ENCODE measurements around the gene ACTBL2.

DNA sequence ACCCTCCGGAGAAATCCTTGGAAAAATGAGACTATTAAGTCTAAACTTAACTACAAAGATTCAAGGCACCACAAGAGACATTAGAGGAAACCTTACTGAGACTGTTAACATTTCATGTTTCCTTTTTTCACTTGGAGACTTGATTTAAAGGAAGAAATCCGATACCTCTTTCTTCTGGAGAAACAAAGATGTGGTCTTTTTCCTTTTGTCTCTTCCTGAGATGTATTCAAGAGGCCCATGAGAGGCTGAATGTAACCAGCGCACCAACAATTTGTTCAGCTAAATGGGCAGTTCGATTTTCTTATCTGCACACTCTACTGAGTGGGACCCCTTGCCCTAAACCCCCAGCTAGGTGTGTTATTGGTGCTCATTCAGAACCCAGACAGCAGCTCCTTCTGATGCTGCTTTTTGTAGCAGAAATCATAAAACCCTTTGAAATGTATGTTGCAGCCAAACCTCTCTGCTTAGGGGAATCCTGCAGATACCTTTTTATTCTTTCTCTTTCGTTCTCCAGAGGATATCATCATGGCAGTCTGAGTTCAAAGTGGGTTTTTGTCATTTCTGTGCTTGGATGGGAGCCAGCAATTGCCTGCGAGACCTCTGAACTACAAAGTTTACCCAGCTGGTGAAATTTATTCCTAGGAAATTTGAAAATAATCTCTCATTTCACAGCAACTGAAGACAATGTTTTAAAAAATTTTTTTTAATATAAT is 41.9 kb upstream of the ACTBL2 start:
- no peak for TF ChIP-seq POLR2A (IDR thresholded peaks at IDR 0.05)
- TF ChIP-seq, protein P1, sequence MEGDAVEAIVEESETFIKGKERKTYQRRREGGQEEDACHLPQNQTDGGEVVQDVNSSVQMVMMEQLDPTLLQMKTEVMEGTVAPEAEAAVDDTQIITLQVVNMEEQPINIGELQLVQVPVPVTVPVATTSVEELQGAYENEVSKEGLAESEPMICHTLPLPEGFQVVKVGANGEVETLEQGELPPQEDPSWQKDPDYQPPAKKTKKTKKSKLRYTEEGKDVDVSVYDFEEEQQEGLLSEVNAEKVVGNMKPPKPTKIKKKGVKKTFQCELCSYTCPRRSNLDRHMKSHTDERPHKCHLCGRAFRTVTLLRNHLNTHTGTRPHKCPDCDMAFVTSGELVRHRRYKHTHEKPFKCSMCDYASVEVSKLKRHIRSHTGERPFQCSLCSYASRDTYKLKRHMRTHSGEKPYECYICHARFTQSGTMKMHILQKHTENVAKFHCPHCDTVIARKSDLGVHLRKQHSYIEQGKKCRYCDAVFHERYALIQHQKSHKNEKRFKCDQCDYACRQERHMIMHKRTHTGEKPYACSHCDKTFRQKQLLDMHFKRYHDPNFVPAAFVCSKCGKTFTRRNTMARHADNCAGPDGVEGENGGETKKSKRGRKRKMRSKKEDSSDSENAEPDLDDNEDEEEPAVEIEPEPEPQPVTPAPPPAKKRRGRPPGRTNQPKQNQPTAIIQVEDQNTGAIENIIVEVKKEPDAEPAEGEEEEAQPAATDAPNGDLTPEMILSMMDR (IDR thresholded peaks at IDR 0.05) = no peak
